Myometrial cell (primary cell): ENCODE data around the gene USP35. TPM values are rescaled to one million over a fixed set of nuclear protein-coding genes. Genes with fewer than 3 reads are reported as not detected.

ENCODE experiments used
- total RNA-seq: library from RNA; depleted of rRNA; stranded (reverse); fragments of >200 nt; gene quantifications from 2 replicates; pipeline ENCODE4 v1.2.3, GENCODE V29; 2015

USP35 gene, protein sequence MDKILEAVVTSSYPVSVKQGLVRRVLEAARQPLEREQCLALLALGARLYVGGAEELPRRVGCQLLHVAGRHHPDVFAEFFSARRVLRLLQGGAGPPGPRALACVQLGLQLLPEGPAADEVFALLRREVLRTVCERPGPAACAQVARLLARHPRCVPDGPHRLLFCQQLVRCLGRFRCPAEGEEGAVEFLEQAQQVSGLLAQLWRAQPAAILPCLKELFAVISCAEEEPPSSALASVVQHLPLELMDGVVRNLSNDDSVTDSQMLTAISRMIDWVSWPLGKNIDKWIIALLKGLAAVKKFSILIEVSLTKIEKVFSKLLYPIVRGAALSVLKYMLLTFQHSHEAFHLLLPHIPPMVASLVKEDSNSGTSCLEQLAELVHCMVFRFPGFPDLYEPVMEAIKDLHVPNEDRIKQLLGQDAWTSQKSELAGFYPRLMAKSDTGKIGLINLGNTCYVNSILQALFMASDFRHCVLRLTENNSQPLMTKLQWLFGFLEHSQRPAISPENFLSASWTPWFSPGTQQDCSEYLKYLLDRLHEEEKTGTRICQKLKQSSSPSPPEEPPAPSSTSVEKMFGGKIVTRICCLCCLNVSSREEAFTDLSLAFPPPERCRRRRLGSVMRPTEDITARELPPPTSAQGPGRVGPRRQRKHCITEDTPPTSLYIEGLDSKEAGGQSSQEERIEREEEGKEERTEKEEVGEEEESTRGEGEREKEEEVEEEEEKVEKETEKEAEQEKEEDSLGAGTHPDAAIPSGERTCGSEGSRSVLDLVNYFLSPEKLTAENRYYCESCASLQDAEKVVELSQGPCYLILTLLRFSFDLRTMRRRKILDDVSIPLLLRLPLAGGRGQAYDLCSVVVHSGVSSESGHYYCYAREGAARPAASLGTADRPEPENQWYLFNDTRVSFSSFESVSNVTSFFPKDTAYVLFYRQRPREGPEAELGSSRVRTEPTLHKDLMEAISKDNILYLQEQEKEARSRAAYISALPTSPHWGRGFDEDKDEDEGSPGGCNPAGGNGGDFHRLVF
- total RNA-seq: 7.8 and 12.7 TPM in 2 replicates

DNA sequence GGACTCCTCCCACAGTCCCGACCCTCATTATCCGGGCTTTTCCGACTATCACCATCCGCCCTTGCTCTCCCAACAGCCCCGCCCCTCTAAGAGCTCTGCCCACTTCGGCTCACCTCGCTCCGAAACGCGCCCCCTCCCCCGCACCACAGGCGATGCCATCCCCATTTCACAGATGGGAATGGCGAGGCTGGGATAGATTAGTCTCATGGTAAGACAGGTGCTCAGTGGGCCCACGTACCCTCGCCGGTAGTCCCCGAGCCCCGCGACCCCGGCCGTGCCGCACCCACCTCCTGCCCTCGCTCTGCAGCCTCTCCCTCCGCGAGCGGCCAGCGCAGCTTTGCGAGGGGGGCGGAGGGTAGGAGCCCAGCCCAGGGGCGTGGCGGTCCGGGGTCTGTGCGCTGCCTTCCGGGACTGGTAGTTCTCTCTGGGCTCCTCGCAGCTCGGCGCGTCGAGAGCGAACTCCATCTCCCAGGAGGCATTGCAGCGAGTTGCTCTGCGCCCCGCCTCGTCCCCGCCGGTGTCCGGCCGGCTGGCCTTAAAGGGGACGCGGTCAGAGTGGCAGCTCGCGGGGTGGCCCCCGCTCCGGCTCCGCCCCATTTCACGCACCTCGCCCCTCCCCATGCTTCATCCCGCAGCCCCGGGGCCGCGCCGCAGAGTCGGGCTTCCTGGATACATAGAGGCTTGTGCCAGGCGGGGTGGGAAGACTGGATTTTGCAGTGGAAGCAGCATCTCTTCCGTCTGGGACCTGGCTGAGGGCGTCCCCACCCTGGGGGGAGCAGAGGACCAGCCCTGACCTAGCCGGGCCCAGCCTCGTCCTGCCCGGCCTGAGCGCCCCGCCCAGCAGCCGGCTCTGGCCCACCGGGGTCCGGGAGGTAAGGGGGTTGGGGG is at the start of gene USP35, which contains the start of gene KCTD21:
Gene USP35, plus strand, starts transcription at position 634 of the 888 bp plus-strand sequence. CDS start 7,327 bp downstream, outside the sequence.
Gene KCTD21, minus strand, starts transcription at position 341 of the 888 bp plus-strand sequence. CDS start 14,072 bp downstream, outside the sequence.

DNA sequence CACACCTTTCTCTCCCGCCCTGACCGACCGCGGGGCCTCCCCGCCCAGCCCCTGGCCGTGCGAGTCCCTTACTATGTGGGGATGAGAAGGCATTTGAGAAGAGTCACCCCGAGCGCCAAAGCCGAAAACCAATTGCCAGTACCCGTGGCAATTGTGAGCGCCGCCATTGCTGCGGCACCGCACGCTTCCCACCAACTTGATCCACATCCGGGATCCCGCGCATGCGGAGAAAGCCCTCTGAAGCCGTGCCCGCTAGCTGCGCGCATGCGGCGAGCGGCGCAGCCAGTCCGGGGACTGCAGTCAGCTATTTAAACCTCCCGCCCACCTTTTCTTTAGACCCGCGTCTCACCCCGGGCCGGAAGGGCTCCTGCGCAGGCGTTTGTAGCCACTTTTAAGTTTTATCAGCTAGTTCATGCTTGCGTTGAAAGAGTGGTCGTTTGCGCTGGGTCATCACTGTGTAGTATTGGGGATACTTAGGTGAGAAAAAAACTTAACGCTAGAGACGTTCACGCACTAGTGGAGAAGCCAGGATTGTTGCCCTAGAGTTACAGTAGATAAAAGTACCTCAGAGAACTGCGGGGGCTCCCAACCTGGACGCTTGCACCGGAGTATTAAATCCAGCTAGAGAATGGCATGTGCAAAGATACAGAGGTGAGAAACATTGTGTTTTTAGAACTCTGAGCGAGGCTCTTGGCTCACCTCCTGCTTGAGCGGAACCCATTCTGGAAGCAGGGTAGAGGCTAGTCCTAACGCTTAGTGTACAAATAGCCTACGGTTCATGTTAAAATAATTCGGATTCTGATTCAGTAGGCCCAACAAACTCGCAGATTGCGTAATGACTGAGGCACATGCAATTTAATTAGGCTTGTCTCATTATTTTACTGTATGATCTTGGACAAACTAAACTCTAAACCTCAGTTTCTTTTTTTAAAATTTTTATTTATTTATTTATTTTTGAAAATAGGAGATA is 49.0 kb upstream of the USP35 start, which contains the start of gene ALG8:
Gene ALG8, minus strand, starts transcription at position 205 of the 970 bp plus-strand sequence. Its CDS starts 38 bp downstream, at position 167.

Other genes with a start within 250 kb of the USP35 start
- gene INTS4, start 194.3 kb upstream of the USP35 start, total RNA-seq: 28.9 and 47.9 TPM in 2 replicates
- gene KCTD14, start 165.6 kb upstream of the USP35 start, total RNA-seq: 2.6 and 4.1 TPM in 2 replicates
- gene THRSP, start 125.1 kb upstream of the USP35 start, total RNA-seq: not detected in 2 replicates
- gene NDUFC2, start 109.1 kb upstream of the USP35 start, total RNA-seq: 132 and 234 TPM in 2 replicates
- gene ALG8, start 49.3 kb upstream of the USP35 start, total RNA-seq: 42.4 and 69.5 TPM in 2 replicates
- 8.7 and 9.5 TPM in 2 replicates for gene KCTD21, start 293 bp upstream of the USP35 start, total RNA-seq
- gene GAB2, start 228.9 kb downstream of the USP35 start, total RNA-seq: 6.1 and 7.8 TPM in 2 replicates